Pancreas (tissue), 10 donors: Measurements from ENCODE around the gene CHCHD3. TPM values are rescaled to one million over a fixed set of nuclear protein-coding genes. Genes with fewer than 3 reads are reported as not detected.

Experiments used
- ATAC-seq, 4 donors: fragments of 200-7000 bp; cut with Tn5 transposase; one replicate each; pipeline versions ENCODE4 v1.8.0 to v1.9.1; 2020; ENCODE audit warnings: mild to moderate bottlenecking in 4 of 4, moderate library complexity in 4 of 4
- DNase-seq, 6 donors: peaks; one replicate each; pipeline ENCODE4 v3.0.0-alpha.2; 2020
- FAIRE-seq: peaks from 2 replicates; lab custom pipeline; 2012; peaks lifted over from hg19 to GRCh38; lab: Jason Lieb, UNC
- H3K27ac ChIP-seq, 4 donors: fragments of 200-600 bp; sonication (generic); 1 replicate in 3 of 4; 2 replicates in 1 of 4; pipeline versions ENCODE4 v1.5.0 to v1.8.0; 2020
- H3K27me3 ChIP-seq, 4 donors: fragments of 200-600 bp; one replicate each; pipeline ENCODE4 v1.8.0; 2021
- H3K36me3 ChIP-seq, 3 donors: fragments of 200-600 bp; sonication (generic) in 1 of 3; one replicate each; pipeline versions ENCODE4 v1.5.0 to v1.8.0; 2020 to 2021
- H3K4me1 ChIP-seq, 3 donors: fragments of 200-600 bp; one replicate each; pipeline ENCODE4 v1.8.0; 2021
- H3K4me3 ChIP-seq, 4 donors: fragments of 200-600 bp; sonication (generic) in 2 of 4; one replicate each; pipeline versions ENCODE4 v1.5.0 to v1.8.0; 2020 to 2021
- H3K9me3 ChIP-seq, 4 donors: fragments of 200-600 bp; one replicate each; pipeline ENCODE4 v1.8.0; 2021
- WGBS, 2 donors: extraction: QIAGEN DNeasy Blood & Tissue Kit; methylation state at CpG; one replicate each; pipeline ENCODE4 v1.1.7; 2013; 5-methylcytosine and 5-hydroxymethylcytosine counted together
- intact Hi-C, 3 donors: fragments of 100-400 bp; cut with DNase I; formaldehyde crosslinking; loops; one replicate each; pipeline versions ENCODE4 v1.11.1 to v1.14.2; 2022
- polyA plus RNA-seq, 2 donors: library from polyadenylated mRNA; stranded (reverse); fragments of 200-250 nt; gene quantifications; one replicate each; pipeline ENCODE4 v1.2.3, GENCODE V29; 2013
- total RNA-seq, 6 donors: library from RNA; stranded (reverse); fragmentation: NEBNext Ultra II Directional in 4 of 6; extraction: Animal tissue kit (Norgen Biotek cat#: 25700) in 4 of 6; gene quantifications; one replicate each; pipeline versions ENCODE4 v1.2.1 to v1.2.4, GENCODE V29; 2021 to 2023
- TF ChIP-seq, protein P1 (sequence below), 4 donors: fragments of 200-600 bp; sonication (generic) in 3 of 4; IDR thresholded peaks; one replicate each; pipeline versions ENCODE4 v1.5.0 to v1.8.0; 2021; ENCODE audit warnings: antibody characterized with exemption in 4 of 4
- donor health status: healthy with polysubstance abuse.
- donor health status: DM: no; HTN: no; CAD: no; lungs with moderate emphysema.
- donor health status: DM: no; HTN: no; CAD: no.
- donor health status: control.
- donor health status: control.
- donor health status: Bipolar disorder and iron deficiency.
- donor health status: DM: yes; HTN: yes; CAD: no.
- donor health status: DM: no; HTN: no; CAD: no.
- donor health status: DM: no; HTN: no; CAD: no.
- donor health status: DM: yes; HTN: yes; CAD: no.

Gene CHCHD3
- total and polyA plus RNA-seq, 8 donors: 7.9 to 23.2 (median 19.3) TPM

DNA sequence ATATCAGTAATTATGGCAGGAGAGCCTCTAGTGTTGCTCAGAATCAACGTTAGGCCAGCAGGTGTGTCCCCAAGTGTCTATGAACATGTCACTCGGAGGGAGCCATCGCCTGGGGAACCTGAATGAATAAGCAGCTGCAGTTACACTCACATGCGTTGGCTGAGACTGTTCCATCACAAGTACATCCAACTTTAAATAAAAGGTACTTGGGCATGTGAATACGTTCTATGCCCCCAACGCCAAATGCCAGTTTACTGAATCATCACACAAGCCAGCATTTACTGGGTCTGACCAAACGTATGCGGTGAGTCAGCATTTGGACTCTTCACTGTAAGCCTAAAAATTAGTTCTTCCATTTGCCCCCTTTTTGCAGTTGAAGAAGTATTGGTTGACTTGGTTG, 298.1 kb downstream of the CHCHD3 start:
- Histone ChIP-seq H3K9me3 (no peaks in the 10 kb centered on the region), H3K4me1 (no peaks in the 10 kb centered on the region), H3K36me3 (no peaks in the 10 kb centered on the region), H3K27ac (no peak overlapping the region), H3K4me3 (no peak overlapping the region), H3K27me3 (no peaks in the 10 kb centered on the region)
- FAIRE-seq (no peak), DNase-seq (no peak), ATAC-seq (no peak)
- TF ChIP-seq, protein P1, sequence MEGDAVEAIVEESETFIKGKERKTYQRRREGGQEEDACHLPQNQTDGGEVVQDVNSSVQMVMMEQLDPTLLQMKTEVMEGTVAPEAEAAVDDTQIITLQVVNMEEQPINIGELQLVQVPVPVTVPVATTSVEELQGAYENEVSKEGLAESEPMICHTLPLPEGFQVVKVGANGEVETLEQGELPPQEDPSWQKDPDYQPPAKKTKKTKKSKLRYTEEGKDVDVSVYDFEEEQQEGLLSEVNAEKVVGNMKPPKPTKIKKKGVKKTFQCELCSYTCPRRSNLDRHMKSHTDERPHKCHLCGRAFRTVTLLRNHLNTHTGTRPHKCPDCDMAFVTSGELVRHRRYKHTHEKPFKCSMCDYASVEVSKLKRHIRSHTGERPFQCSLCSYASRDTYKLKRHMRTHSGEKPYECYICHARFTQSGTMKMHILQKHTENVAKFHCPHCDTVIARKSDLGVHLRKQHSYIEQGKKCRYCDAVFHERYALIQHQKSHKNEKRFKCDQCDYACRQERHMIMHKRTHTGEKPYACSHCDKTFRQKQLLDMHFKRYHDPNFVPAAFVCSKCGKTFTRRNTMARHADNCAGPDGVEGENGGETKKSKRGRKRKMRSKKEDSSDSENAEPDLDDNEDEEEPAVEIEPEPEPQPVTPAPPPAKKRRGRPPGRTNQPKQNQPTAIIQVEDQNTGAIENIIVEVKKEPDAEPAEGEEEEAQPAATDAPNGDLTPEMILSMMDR (IDR thresholded peaks at IDR 0.05): no peak
- 94 to 96% methylated on average over 8 of the region's 8 CpGs for WGBS, 2 donors
- intact Hi-C loops: no loop called here

DNA sequence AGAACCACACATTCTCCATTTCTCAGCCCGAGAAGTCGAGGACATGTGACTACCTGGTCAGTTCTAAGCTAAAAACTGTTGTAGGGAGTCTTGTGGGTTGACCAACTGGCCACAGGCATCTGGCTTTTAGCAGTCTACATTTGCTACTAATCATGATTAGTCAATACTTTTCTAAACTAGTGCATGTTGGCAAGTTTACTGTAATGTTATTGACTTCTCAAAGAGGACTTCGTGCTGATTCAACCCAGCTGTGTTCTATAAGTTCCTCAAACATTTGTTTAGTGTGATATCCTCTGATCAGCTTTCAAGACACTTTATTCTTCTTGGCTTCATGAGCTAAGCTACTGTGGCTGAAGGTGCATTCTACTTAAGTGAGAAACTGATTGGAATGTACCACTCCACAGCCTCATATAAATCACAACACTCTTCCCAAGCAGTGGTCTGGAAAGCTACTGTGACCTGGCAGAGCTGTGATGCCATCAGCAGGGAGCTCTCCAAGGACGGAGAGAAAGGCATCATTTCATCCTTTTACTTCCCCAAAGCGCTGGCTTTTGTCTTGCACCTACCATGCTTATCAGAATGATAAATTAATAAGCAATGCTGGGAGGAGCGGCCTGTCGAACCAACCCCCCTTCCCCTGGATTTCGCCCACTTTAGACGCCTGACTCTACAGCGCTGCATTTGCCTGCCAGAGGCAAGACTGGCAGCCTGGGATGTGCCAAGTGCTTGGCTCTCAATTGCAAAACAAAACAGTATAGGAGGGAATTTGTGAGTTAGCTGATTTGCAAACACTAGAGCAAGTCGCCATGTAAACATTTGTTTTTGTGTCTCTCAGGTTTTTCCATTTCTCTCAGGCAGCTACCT, 298.9 kb downstream of the CHCHD3 start:
- 90 to 91% methylated on average over 11 of the region's 11 CpGs for WGBS, 2 donors
- TF ChIP-seq, protein P1 (IDR thresholded peaks at IDR 0.05): no peak
- FAIRE-seq: no peak
- no peaks in the 10 kb centered on the region for H3K9me3 ChIP-seq
- intact Hi-C loops: no loop called here
- no peaks in the 10 kb centered on the region for H3K27me3 ChIP-seq
- no peak for DNase-seq
- no peak overlapping the region for H3K27ac ChIP-seq
- H3K4me3 ChIP-seq: no peak overlapping the region
- H3K36me3 ChIP-seq: no peaks in the 10 kb centered on the region
- no peaks in the 10 kb centered on the region for H3K4me1 ChIP-seq
- no peak for ATAC-seq

DNA sequence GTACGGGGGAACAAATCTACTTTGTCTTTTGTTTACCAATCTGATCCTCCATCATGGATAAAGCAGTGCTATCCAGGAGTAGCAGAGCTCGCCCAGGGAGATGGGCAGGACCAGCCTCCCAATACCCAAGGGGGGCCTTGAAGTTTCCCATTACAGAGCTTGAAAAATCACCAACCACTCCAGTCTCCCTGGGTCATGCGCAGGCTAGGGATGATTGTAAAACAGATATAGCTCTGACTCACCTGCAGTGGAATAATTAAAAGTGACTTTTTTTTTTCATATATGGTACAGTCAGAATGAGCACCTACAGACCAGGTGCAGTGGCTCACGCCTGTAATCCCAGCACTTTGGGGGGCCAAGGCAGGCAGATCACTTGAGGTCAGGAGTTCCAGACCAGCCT, 301.1 kb downstream of the CHCHD3 start:
- Histone ChIP-seq H3K36me3 (no peaks in the 10 kb centered on the region), H3K27me3 (no peaks in the 10 kb centered on the region), H3K4me3 (no peak overlapping the region), H3K4me1 (no peaks in the 10 kb centered on the region), H3K27ac (no peak overlapping the region), H3K9me3 (no peaks in the 10 kb centered on the region)
- FAIRE-seq: no peak
- WGBS, 2 donors: 97 to 98% methylated on average over 4 of the region's 4 CpGs
- no peak for ATAC-seq
- TF ChIP-seq, protein P1 (IDR thresholded peaks at IDR 0.05): no peak
- intact Hi-C loops: no loop called here
- no peak for DNase-seq

DNA sequence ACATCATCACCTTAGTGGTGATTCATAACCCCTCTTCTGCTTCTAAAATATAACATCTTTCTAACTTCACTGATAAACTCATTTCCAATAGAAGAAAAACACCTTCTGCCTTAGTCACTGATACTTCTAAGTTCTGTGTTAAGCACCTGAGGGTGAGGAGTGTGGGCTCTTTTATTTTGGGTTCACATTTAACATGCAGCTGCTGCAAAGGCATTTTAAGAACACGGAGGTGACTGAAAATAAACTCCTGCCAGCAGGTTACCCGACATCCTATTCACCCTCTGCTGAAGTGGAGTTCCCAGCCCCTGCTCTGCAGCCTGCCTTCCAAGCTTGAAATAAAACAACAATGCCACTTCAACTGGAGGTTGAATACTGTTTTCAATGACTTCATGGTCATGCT, 302.7 kb downstream of the CHCHD3 start:
- intact Hi-C loops: no loop called here
- DNase-seq (no peak), FAIRE-seq (no peak), ATAC-seq (no peak)
- H3K27ac ChIP-seq: no peak overlapping the region
- no peaks in the 10 kb centered on the region for H3K36me3 ChIP-seq
- no peaks in the 10 kb centered on the region for H3K4me1 ChIP-seq
- WGBS, 2 donors: 38 to 45% methylated on average over 2 of the region's 2 CpGs
- no peaks in the 10 kb centered on the region for H3K27me3 ChIP-seq
- H3K4me3 ChIP-seq: no peak overlapping the region
- no peaks in the 10 kb centered on the region for H3K9me3 ChIP-seq
- TF ChIP-seq, protein P1 (IDR thresholded peaks at IDR 0.05): no peak

DNA sequence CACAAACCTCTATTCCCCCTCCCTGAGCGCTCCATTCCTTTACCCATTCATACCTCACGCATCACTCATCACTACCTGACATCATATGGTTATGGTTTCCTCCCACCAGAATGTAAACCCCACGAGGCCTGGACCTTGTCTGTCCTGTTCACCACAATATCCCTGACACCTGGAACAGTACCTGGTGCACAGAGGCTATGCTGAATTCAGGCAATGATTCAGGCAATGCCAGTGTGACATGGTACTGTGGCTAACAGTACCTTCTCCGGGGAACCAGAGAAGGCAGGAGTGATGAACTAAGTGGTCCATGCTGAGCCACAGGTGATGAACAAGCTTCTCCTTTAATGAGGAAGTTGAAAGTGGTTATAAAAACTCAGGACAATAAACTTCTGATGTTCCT, 303.1 kb downstream of the CHCHD3 start:
- intact Hi-C loops: no loop called here
- H3K9me3 ChIP-seq: no peaks in the 10 kb centered on the region
- no peaks in the 10 kb centered on the region for H3K27me3 ChIP-seq
- TF ChIP-seq, protein P1 (IDR thresholded peaks at IDR 0.05): no peak
- no peak for FAIRE-seq
- DNase-seq: no peak
- no peak overlapping the region for H3K4me3 ChIP-seq
- H3K4me1 ChIP-seq: no peaks in the 10 kb centered on the region
- H3K36me3 ChIP-seq: no peaks in the 10 kb centered on the region
- WGBS, 2 donors: 72 to 78% methylated on average over 4 of the region's 4 CpGs
- no peak for ATAC-seq
- no peak overlapping the region for H3K27ac ChIP-seq
